ENCODE data around the gene SEL1L3.
"Not testable (repeated sequence)": the region's sequence is repeated elsewhere in the genome, so short reads cannot be mapped to it uniquely, and the experiment has no call there.

DNA sequence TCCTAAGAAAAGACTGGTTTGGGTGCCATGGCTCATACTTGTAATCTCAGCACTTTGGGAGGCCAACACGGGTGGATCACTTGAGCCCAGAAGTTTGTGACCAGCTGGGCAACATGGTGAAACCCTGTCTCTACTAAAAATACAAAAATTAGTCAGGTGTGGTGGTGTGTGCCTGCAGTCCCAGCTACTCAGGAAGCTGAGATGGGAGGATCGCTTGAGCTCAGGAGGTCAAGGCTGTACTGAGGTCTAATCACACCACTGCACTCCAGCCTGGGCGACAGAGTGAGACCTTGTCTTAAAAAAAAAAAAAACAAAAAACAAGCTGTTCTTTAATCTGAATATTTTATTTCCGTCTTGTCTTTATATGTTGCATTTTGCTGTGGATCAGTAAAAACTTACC lies 3.6 kb upstream of the SEL1L3 start:
- TF ChIP-seq, protein P1, sequence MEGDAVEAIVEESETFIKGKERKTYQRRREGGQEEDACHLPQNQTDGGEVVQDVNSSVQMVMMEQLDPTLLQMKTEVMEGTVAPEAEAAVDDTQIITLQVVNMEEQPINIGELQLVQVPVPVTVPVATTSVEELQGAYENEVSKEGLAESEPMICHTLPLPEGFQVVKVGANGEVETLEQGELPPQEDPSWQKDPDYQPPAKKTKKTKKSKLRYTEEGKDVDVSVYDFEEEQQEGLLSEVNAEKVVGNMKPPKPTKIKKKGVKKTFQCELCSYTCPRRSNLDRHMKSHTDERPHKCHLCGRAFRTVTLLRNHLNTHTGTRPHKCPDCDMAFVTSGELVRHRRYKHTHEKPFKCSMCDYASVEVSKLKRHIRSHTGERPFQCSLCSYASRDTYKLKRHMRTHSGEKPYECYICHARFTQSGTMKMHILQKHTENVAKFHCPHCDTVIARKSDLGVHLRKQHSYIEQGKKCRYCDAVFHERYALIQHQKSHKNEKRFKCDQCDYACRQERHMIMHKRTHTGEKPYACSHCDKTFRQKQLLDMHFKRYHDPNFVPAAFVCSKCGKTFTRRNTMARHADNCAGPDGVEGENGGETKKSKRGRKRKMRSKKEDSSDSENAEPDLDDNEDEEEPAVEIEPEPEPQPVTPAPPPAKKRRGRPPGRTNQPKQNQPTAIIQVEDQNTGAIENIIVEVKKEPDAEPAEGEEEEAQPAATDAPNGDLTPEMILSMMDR (IDR thresholded peaks at IDR 0.05; ENCODE audit: insufficient read depth, low read length, poor library complexity, severe bottlenecking) = not testable (repeated sequence)
- TF ChIP-seq EZH2phosphoT487 (conservative IDR thresholded peaks at IDR 0.05; ENCODE audit: low read length) = not testable (repeated sequence)

Data from SU-DHL-6 (cell line).